SU-DHL-6 (cell line): Measurements from ENCODE around the gene CLCNKA.

ENCODE experiments used
- H2AFZ ChIP-seq: fragments of 200-600 bp; sonication (generic); 2 replicates; pipeline ENCODE4 v1.6.1; 2014; ENCODE audit warnings: low read depth, mild to moderate bottlenecking, moderate library complexity, mixed read lengths, antibody characterized with exemption, low read length; ENCODE audit not compliant: severe bottlenecking
- H3F3A ChIP-seq: fragments of 200-600 bp; shearing (Covaris generic); 2 replicates; pipeline ENCODE4 v1.6.0; 2016; ENCODE audit warnings: antibody characterized with exemption, mild to moderate bottlenecking; ENCODE audit not compliant: insufficient read depth
- H3K27ac ChIP-seq: fragments of 200-600 bp; sonication (generic); 2 replicates; pipeline ENCODE4 v1.5.1; 2016; ENCODE audit warnings: low read depth, mild to moderate bottlenecking, low read length, moderate library complexity, mixed read lengths
- H3K27me3 ChIP-seq: fragments of 200-600 bp; sonication (generic), shearing (Covaris generic); 2 replicates; pipeline ENCODE4 v1.6.0; 2014; ENCODE audit warnings: mild to moderate bottlenecking, low read length
- H3K36me3 ChIP-seq: fragments of 200-600 bp; sonication (generic); 2 replicates; pipeline ENCODE4 v1.6.1; 2014; ENCODE audit warnings: mild to moderate bottlenecking, low read length, mixed read lengths
- H3K4me2 ChIP-seq: fragments of 300-600, 200-600 bp; shearing (Covaris generic), sonication (generic); 2 replicates; pipeline ENCODE4 v1.6.0; 2014; ENCODE audit warnings: low read length, low read depth, mild to moderate bottlenecking; ENCODE audit not compliant: poor library complexity, severe bottlenecking
- H3K4me3 ChIP-seq: fragments of 200-600 bp; sonication (generic); 2 replicates; pipeline ENCODE4 v1.5.1; 2014; ENCODE audit warnings: antibody characterized with exemption, low read length, mild to moderate bottlenecking, mixed read lengths; ENCODE audit not compliant: insufficient read depth, poor library complexity, severe bottlenecking
- H3K79me2 ChIP-seq: fragments of 200-600 bp; sonication (generic); 2 replicates; pipeline ENCODE4 v1.6.1; 2014; ENCODE audit warnings: mild to moderate bottlenecking, low read length, moderate library complexity; ENCODE audit not compliant: insufficient read depth
- H3K9ac ChIP-seq: fragments of 200-600 bp; sonication (generic); 2 replicates; pipeline ENCODE4 v1.7.0; 2014; ENCODE audit warnings: mild to moderate bottlenecking, low read length
- H3K9me2 ChIP-seq: fragments of 200-600 bp; sonication (generic); replicated peaks from 2 replicates; pipeline ENCODE4 v1.6.1; 2014; ENCODE audit warnings: low read length; ENCODE audit not compliant: insufficient read depth
- H3K9me3 ChIP-seq: fragments of 200-600 bp; sonication (generic); 2 replicates; pipeline ENCODE4 v1.6.1; 2014; ENCODE audit warnings: low read length, mixed read lengths; ENCODE audit not compliant: insufficient read depth
- H4K20me1 ChIP-seq: fragments of 200-600 bp; sonication (generic); 2 replicates; pipeline ENCODE4 v1.6.1; 2014; ENCODE audit warnings: low read depth, mild to moderate bottlenecking, antibody characterized with exemption, low read length, moderate library complexity, mixed read lengths
- EZH2phosphoT487 ChIP-seq: fragments of 200-600 bp; sonication (generic), shearing (Covaris generic); conservative IDR thresholded peaks from 2 replicates; pipeline ENCODE4 v1.6.1; 2018; ENCODE audit warnings: mild to moderate bottlenecking, antibody characterized with exemption, low read length, moderate library complexity, mixed read lengths
- TF ChIP-seq, protein P1 (sequence below): fragments of 200-600 bp; sonication (generic); IDR thresholded peaks from one replicate; pipeline ENCODE4 v1.5.1; 2017; ENCODE audit warnings: antibody characterized with exemption, mild to moderate bottlenecking, low read length, moderate library complexity; ENCODE audit not compliant: insufficient read depth, poor library complexity, severe bottlenecking

The CLCNKA gene

DNA sequence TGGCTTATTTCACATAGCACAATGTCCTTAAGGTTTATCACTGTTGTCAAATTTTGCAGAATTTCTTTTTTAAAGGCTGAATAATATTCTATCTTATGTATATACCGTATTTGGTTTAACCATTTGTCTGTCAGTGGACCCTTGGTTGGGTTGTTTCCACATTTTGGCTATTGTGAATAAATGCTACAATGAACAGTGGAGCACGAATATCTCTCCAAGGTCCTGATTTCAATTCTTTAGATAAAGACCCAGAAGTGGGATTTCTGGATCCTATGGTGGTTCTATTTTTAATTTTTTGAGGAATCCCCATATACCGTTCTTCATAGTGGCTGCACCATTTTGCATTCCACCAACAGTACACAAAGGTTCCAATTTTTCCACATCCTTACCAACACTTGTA is 40.2 kb upstream of the CLCNKA start:
- H3K36me3 ChIP-seq = no peaks in the 10 kb centered on the region
- H3K79me2 ChIP-seq = no peaks in the 10 kb centered on the region
- no peak for TF ChIP-seq EZH2phosphoT487
- TF ChIP-seq, protein P1, sequence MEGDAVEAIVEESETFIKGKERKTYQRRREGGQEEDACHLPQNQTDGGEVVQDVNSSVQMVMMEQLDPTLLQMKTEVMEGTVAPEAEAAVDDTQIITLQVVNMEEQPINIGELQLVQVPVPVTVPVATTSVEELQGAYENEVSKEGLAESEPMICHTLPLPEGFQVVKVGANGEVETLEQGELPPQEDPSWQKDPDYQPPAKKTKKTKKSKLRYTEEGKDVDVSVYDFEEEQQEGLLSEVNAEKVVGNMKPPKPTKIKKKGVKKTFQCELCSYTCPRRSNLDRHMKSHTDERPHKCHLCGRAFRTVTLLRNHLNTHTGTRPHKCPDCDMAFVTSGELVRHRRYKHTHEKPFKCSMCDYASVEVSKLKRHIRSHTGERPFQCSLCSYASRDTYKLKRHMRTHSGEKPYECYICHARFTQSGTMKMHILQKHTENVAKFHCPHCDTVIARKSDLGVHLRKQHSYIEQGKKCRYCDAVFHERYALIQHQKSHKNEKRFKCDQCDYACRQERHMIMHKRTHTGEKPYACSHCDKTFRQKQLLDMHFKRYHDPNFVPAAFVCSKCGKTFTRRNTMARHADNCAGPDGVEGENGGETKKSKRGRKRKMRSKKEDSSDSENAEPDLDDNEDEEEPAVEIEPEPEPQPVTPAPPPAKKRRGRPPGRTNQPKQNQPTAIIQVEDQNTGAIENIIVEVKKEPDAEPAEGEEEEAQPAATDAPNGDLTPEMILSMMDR = no peak
- H3K4me2 ChIP-seq = no peak overlapping the region
- H3F3A ChIP-seq = no peaks in the 10 kb centered on the region
- H2AFZ ChIP-seq = no peak overlapping the region
- H3K9me3 ChIP-seq = no peaks in the 10 kb centered on the region
- H4K20me1 ChIP-seq = no peaks in the 10 kb centered on the region
- no peaks in the 10 kb centered on the region for H3K9me2 ChIP-seq
- no peak overlapping the region for H3K4me3 ChIP-seq
- H3K9ac ChIP-seq = no peak overlapping the region
- H3K27ac ChIP-seq = no peak overlapping the region
- no peaks in the 10 kb centered on the region for H3K27me3 ChIP-seq

DNA sequence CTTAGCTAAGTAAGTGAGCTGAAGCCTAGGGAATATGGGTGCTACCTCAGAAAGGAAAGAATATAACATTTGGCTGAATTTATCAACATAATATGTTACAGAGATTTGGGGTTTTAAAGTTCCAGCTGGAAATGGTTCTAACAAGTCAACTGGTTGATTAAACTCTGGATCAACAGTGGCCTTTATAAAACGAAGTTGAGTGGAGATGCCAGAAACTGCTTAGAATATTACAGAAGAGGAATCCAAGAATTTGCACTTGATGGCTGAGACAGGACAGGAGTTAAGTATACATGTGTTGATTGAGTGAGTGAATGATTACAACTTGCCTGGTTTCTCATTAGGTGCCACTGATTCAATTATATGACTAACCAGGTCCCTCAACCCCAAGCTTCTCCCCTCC is 38.6 kb upstream of the CLCNKA start:
- Histone ChIP-seq H4K20me1 (no peaks in the 10 kb centered on the region), H3K9me3 (no peaks in the 10 kb centered on the region)

DNA sequence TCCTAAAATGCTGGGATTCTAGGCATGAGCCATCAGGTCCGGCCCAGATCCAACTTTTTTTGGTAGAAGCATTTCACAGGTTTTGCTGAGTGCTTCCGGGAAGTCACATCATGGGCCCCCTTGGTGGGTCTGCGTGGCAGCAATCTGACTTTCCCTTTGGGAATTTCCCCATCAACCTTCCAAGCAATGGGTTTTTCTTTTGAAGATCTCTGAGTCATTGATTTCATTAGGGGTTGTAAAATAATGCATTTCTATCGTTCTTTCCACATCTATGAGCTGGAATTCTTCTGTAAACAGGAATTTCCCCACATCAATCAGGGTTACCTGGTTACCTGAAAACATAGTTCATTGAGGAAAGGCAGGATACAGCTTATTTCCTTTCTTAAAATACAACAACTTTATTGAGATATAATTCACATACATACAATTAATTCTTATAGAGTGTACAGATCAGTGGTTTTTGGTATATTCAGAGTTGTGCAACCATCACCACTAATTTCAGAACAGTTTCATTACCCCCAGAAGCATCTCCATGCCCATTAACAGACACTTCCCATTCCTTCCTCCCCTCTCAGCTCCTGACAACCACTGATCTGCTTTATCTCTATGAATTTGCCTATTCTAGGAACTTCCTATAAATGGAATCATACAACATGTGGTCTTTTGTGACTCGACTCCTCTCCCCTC is 36.1 kb upstream of the CLCNKA start:
- no peaks in the 10 kb centered on the region for H3K9me2 ChIP-seq
- H2AFZ ChIP-seq = no peak overlapping the region
- H3K79me2 ChIP-seq = no peaks in the 10 kb centered on the region
- no peak overlapping the region for H3K9ac ChIP-seq
- no peaks in the 10 kb centered on the region for H3K27me3 ChIP-seq
- H3K36me3 ChIP-seq = no peaks in the 10 kb centered on the region
- no peaks in the 10 kb centered on the region for H3F3A ChIP-seq
- H3K4me3 ChIP-seq = no peak overlapping the region
- H3K27ac ChIP-seq = no peak overlapping the region
- H4K20me1 ChIP-seq = no peaks in the 10 kb centered on the region
- H3K4me2 ChIP-seq = no peak overlapping the region
- TF ChIP-seq, protein P1 = no peak
- TF ChIP-seq EZH2phosphoT487 = no peak
- H3K9me3 ChIP-seq = no peaks in the 10 kb centered on the region

More for the DNA sequence above, 38.6 kb upstream of the CLCNKA start:
- no peak for TF ChIP-seq EZH2phosphoT487
- TF ChIP-seq, protein P1 = no peak
- no peaks in the 10 kb centered on the region for H3K9me2 ChIP-seq
- no peaks in the 10 kb centered on the region for H3K27me3 ChIP-seq
- H2AFZ ChIP-seq = no peak overlapping the region
- H3K4me2 ChIP-seq = no peak overlapping the region
- H3K36me3 ChIP-seq = no peaks in the 10 kb centered on the region
- H3K4me3 ChIP-seq = no peak overlapping the region
- no peak overlapping the region for H3K9ac ChIP-seq
- H3F3A ChIP-seq = no peaks in the 10 kb centered on the region
- H3K79me2 ChIP-seq = no peaks in the 10 kb centered on the region
- H3K27ac ChIP-seq = no peak overlapping the region
